Adrenal gland (tissue), 5 donors: Measurements from ENCODE around the gene LYPD6.

Source experiments
- POLR2A ChIP-seq, 2 donors: fragments of 450-650 bp; IDR thresholded peaks; one replicate each; pipeline ENCODE4 v1.6.1; 2017; ENCODE audit warnings: antibody characterized with exemption in 2 of 2, mild to moderate bottlenecking in 2 of 2, moderate library complexity in 1 of 2
- TF ChIP-seq, protein P1 (sequence below), 6 experiments: fragments of 450-650 bp in 4 of 6; fragments of 200-600 bp in 2 of 6; sonication (generic) in 1 of 6; IDR thresholded peaks; 1 replicate in 5 of 6; 2 replicates in 1 of 6; pipeline versions ENCODE4 v1.5.1 to v1.8.0; 2016 to 2021; ENCODE audit warnings: antibody characterized with exemption in 6 of 6, mild to moderate bottlenecking in 2 of 6, moderate library complexity in 1 of 6
- donor health status: DM: no; HTN: no; CAD: no.

DNA sequence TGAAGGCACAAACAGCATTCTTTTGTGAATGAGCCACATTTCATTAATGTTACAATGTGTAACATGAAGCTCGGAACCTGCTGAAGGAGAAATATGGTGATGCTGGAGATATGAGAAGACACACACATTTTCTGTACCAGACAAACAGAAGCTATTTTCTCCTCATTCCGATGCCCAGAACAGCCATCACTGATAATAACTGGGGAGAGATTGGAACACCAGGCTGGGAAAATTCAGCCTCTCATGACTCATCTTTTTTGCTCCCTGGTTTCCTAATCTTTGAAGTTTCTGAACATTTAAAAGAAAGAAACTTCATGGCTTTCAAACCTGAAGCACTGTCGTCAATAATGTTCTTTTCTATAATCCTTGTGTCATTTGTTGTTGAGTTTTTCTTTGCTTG is 110.9 kb downstream of the LYPD6 start:
- no peak for TF ChIP-seq POLR2A (IDR thresholded peaks at IDR 0.05)
- TF ChIP-seq, protein P1, sequence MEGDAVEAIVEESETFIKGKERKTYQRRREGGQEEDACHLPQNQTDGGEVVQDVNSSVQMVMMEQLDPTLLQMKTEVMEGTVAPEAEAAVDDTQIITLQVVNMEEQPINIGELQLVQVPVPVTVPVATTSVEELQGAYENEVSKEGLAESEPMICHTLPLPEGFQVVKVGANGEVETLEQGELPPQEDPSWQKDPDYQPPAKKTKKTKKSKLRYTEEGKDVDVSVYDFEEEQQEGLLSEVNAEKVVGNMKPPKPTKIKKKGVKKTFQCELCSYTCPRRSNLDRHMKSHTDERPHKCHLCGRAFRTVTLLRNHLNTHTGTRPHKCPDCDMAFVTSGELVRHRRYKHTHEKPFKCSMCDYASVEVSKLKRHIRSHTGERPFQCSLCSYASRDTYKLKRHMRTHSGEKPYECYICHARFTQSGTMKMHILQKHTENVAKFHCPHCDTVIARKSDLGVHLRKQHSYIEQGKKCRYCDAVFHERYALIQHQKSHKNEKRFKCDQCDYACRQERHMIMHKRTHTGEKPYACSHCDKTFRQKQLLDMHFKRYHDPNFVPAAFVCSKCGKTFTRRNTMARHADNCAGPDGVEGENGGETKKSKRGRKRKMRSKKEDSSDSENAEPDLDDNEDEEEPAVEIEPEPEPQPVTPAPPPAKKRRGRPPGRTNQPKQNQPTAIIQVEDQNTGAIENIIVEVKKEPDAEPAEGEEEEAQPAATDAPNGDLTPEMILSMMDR (IDR thresholded peaks at IDR 0.05) = no peak
